ENCODE measurements around the gene IMP3.

The IMP3 gene

DNA sequence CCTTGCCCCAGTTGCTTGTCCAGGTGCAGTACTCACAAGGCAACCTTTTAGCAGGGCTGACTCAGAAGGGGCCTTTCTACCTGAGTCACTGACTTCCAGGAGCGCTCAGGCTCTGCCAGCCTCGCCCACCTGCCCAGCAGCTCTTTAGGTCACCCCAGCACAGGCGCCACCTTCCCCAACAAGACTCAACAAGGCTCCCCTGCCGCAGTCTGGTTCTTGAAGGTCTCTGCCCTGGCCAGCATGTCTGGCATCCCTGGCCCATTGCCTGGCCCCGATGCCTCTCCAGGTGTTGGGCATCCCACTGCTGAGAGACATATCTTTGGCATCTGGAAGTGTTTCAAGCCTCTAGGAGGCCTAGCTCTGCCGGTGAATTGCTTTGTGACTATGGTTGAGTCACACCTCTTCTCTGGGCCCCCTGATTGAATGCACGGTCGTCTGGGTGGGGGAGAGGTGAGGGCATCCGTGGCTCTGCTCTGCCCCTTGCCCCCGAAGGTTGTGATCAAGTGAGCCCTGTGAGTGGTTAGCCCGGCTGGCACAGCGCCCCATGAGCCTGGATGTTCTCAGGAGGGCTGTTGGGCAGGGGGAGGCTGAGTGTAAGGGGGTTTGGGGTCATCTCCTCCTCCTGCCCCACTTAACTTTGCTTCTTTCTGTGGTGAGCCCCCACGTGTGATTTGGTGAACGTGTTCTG, 29.3 kb upstream of the IMP3 start:
- H3K27me3 ChIP-seq (ENCODE audit: insufficient read depth, low read length) = no peaks in the 10 kb centered on the region
- no peaks in the 10 kb centered on the region for H3K36me3 ChIP-seq (ENCODE audit: control insufficient read depth in 1 of 2, insufficient read depth in 2 of 2, low read length in 2 of 2)
- no peak overlapping the region for H3K9ac ChIP-seq (ENCODE audit: low read length)
- H3K4ac ChIP-seq (ENCODE audit: low read depth, low read length) = no peak overlapping the region
- H3K18ac ChIP-seq (ENCODE audit: low read length) = no peak overlapping the region
- peaks cover 2% of the 10 kb centered on the region for H3K79me2 ChIP-seq (ENCODE audit: control insufficient read depth, insufficient read depth, low read length, poor library complexity)
- no peak overlapping the region for H4K12ac ChIP-seq (ENCODE audit: low read depth, low read length)
- H3K23ac ChIP-seq (ENCODE audit: low read length) = no peak overlapping the region
- no peak overlapping the region for H3K4me2 ChIP-seq (ENCODE audit: low read length)
- no peak overlapping the region for H3K14ac ChIP-seq (ENCODE audit: low read length)
- H3K27ac ChIP-seq (ENCODE audit: low read depth, low read length) = no peak overlapping the region
- no peak overlapping the region for H2BK120ac ChIP-seq (ENCODE audit: insufficient read depth, low read length, poor library complexity)
- H3K4me1 ChIP-seq (ENCODE audit: control insufficient read depth in 1 of 2, insufficient read depth in 2 of 2, low read length in 2 of 2) = peaks cover 30 to 45% of the 10 kb centered on the region in 2 experiments
- no CpG with 5 or more reads among the region's 14 CpGs for WGBS (ENCODE audit: extremely low coverage, insufficient coverage, insufficient read length)
- no peak overlapping the region for H3K4me3 ChIP-seq (ENCODE audit: low read depth, low read length)
- peak overlapping the region; percentile 7 for H2AK5ac ChIP-seq (ENCODE audit: low read length)
- H3K9me3 ChIP-seq (ENCODE audit: insufficient read depth, low read depth, low read length) = no peaks in the 10 kb centered on the region
- DNase-seq = peak; percentile 27 to 42
- H2BK5ac ChIP-seq (ENCODE audit: low read depth, low read length, poor library complexity) = no peak overlapping the region
- no peak overlapping the region for H4K8ac ChIP-seq (ENCODE audit: low read depth, low read length)
- H4K91ac ChIP-seq (ENCODE audit: low read depth, low read length) = no peak overlapping the region
- H2BK12ac ChIP-seq (ENCODE audit: low read length) = no peak overlapping the region
- no peak overlapping the region for H2AFZ ChIP-seq (ENCODE audit: insufficient read depth, low read length, poor library complexity)
- H3K79me1 ChIP-seq (ENCODE audit: low read length) = peaks cover 10% of the 10 kb centered on the region

DNA sequence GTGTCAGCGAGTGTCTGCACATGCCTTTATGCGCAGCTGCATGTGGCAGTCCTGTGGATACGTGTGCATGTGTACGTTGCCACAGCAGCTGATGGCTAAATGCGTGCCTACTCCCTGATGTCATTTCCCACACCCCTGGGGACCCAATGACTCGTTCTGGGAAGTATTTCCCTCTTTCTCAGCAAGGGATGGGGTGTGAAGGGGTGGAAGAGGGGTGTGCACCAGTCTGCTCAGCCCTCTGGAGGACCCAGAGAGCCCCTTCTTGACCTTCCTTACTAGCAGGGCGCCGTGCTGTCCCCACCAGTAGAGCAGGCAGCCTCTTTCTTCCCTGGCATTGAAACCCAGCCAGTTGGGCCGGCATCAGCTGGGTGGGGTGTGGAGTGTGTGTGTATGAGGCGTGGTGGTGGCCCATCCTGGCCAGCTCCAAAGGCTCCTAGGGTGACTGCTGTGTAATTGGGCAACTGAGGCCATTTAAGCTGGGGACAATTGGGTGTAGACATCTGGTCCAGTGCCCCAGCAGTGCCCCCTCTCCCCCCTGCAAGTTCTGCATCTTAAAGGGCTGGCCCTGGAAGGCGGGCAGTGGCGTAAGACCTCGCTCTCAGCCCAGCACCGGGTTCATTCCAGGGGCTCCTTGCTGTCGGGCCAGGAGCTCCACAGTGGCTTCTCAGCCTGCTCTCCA, 26.9 kb upstream of the IMP3 start:
- H3K79me2 ChIP-seq (ENCODE audit: control insufficient read depth, insufficient read depth, low read length, poor library complexity) = no peaks in the 10 kb centered on the region
- no peak overlapping the region for H4K12ac ChIP-seq (ENCODE audit: low read depth, low read length)
- no peaks in the 10 kb centered on the region for H3K9me3 ChIP-seq (ENCODE audit: insufficient read depth, low read depth, low read length)
- H3K27me3 ChIP-seq (ENCODE audit: insufficient read depth, low read length) = no peaks in the 10 kb centered on the region
- no peak overlapping the region for H4K8ac ChIP-seq (ENCODE audit: low read depth, low read length)
- no peak overlapping the region for H3K23ac ChIP-seq (ENCODE audit: low read length)
- H3K4me3 ChIP-seq (ENCODE audit: low read depth, low read length) = no peak overlapping the region
- no peak overlapping the region for H4K91ac ChIP-seq (ENCODE audit: low read depth, low read length)
- no peak overlapping the region for H3K9ac ChIP-seq (ENCODE audit: low read length)
- H3K14ac ChIP-seq (ENCODE audit: low read length) = no peak overlapping the region
- WGBS (ENCODE audit: extremely low coverage, insufficient coverage, insufficient read length) = no CpG with 5 or more reads among the region's 15 CpGs
- H2BK12ac ChIP-seq (ENCODE audit: low read length) = no peak overlapping the region
- H2BK120ac ChIP-seq (ENCODE audit: insufficient read depth, low read length, poor library complexity) = no peak overlapping the region
- H3K36me3 ChIP-seq (ENCODE audit: control insufficient read depth in 1 of 2, insufficient read depth in 2 of 2, low read length in 2 of 2) = no peaks in the 10 kb centered on the region
- H3K18ac ChIP-seq (ENCODE audit: low read length) = no peak overlapping the region
- no peak overlapping the region for H3K4ac ChIP-seq (ENCODE audit: low read depth, low read length)
- no peak overlapping the region for H3K4me2 ChIP-seq (ENCODE audit: low read length)
- H2AK5ac ChIP-seq (ENCODE audit: low read length) = no peak overlapping the region
- peak; percentile 83 to 84 for DNase-seq
- H3K79me1 ChIP-seq (ENCODE audit: low read length) = peaks cover 1% of the 10 kb centered on the region
- H3K4me1 ChIP-seq (ENCODE audit: control insufficient read depth in 1 of 2, insufficient read depth in 2 of 2, low read length in 2 of 2) = peaks cover 16 to 34% of the 10 kb centered on the region in 2 experiments
- no peak overlapping the region for H2AFZ ChIP-seq (ENCODE audit: insufficient read depth, low read length, poor library complexity)
- no peak overlapping the region for H3K27ac ChIP-seq (ENCODE audit: low read depth, low read length)
- H2BK5ac ChIP-seq (ENCODE audit: low read depth, low read length, poor library complexity) = no peak overlapping the region

DNA sequence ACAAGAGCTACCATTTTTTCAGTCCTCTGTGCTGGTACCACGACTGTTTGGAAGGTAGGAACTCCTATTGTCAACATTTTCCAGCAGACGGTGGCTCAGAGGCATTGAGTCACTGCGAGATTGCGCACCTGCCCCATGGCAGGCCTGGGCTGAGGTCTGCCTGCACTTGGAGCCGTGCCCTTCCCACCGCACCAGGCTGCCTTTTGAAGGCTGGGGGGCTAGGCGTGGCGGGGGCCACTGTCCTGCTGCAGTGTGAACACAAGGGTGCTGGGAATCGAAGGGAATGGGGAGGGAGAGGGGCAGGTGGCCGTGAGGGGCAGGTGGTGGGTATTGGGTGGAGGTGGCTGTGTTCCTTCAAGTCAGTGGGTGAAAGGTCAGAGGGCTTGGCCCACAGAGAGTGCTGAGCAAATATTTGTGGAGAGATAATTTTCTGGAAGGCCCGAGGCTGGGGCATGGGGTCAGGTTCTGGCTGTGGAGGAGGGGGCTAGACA, 24.0 kb upstream of the IMP3 start:
- H3K79me2 ChIP-seq (ENCODE audit: control insufficient read depth, insufficient read depth, low read length, poor library complexity) = no peaks in the 10 kb centered on the region
- no peak overlapping the region for H3K18ac ChIP-seq (ENCODE audit: low read length)
- H3K4ac ChIP-seq (ENCODE audit: low read depth, low read length) = no peak overlapping the region
- no peak overlapping the region for H3K23ac ChIP-seq (ENCODE audit: low read length)
- H2AK5ac ChIP-seq (ENCODE audit: low read length) = no peak overlapping the region
- H2BK5ac ChIP-seq (ENCODE audit: low read depth, low read length, poor library complexity) = no peak overlapping the region
- peak; percentile 54 to 63 for DNase-seq
- no peak overlapping the region for H2BK12ac ChIP-seq (ENCODE audit: low read length)
- no peaks in the 10 kb centered on the region for H3K9me3 ChIP-seq (ENCODE audit: insufficient read depth, low read depth, low read length)
- H4K12ac ChIP-seq (ENCODE audit: low read depth, low read length) = no peak overlapping the region
- peaks cover 5 to 8% of the 10 kb centered on the region in 2 experiments for H3K36me3 ChIP-seq (ENCODE audit: control insufficient read depth in 1 of 2, insufficient read depth in 2 of 2, low read length in 2 of 2)
- no peak overlapping the region for H2AFZ ChIP-seq (ENCODE audit: insufficient read depth, low read length, poor library complexity)
- no peaks in the 10 kb centered on the region for H3K27me3 ChIP-seq (ENCODE audit: insufficient read depth, low read length)
- no peak overlapping the region for H4K8ac ChIP-seq (ENCODE audit: low read depth, low read length)
- no peak overlapping the region for H3K9ac ChIP-seq (ENCODE audit: low read length)
- H3K79me1 ChIP-seq (ENCODE audit: low read length) = no peaks in the 10 kb centered on the region
- no peak overlapping the region for H4K91ac ChIP-seq (ENCODE audit: low read depth, low read length)
- H3K4me1 ChIP-seq (ENCODE audit: control insufficient read depth in 1 of 2, insufficient read depth in 2 of 2, low read length in 2 of 2) = peaks cover 17 to 34% of the 10 kb centered on the region in 2 experiments
- no peak overlapping the region for H3K4me2 ChIP-seq (ENCODE audit: low read length)
- H2BK120ac ChIP-seq (ENCODE audit: insufficient read depth, low read length, poor library complexity) = no peak overlapping the region
- peak overlapping the region; percentile 44 for H3K14ac ChIP-seq (ENCODE audit: low read length)
- WGBS (ENCODE audit: extremely low coverage, insufficient coverage, insufficient read length) = no CpG with 5 or more reads among the region's 11 CpGs
- peak overlapping the region; percentile 34 for H3K4me3 ChIP-seq (ENCODE audit: low read depth, low read length)
- H3K27ac ChIP-seq (ENCODE audit: low read depth, low read length) = no peak overlapping the region

DNA sequence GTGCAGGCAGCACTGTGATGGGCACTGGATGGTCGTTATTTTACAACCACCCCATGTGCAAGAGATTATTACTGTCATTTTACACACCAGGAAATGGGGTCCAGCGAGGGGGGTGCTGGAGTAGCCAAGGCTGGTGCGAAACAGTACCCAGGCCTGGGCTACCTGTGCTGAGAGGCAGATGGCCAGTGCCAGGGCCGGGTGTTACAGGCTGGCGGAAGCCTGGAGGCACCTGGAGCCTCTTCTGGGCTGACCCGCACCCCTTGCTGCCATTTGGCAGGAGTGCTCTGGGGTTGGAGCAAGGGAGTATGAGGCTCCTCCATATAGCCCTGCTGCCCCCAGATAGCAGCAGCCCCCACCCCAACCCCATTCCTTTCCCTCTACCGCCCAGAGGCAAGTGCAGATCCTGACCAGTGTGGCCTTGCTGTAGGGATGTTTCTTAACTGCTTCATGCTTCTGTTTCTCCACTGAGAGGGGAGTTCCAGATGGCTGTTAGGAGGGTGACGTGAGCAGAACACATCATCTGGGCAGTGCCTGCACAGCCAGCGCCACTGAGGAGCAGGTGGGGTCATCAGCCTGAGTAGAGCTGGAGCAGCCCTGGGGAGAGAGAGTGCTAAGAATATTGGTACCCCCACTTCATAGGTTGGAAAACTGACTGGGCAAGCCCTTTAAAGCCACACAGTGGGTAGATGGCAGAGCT, 22.9 kb upstream of the IMP3 start:
- Histone ChIP-seq H3K18ac (ENCODE audit: low read length) (no peak overlapping the region), H2AFZ (ENCODE audit: insufficient read depth, low read length, poor library complexity) (no peak overlapping the region), H3K79me2 (ENCODE audit: control insufficient read depth, insufficient read depth, low read length, poor library complexity) (no peaks in the 10 kb centered on the region), H2BK12ac (ENCODE audit: low read length) (no peak overlapping the region), H2BK120ac (ENCODE audit: insufficient read depth, low read length, poor library complexity) (no peak overlapping the region), H2AK5ac (ENCODE audit: low read length) (no peak overlapping the region), H4K91ac (ENCODE audit: low read depth, low read length) (no peak overlapping the region), H3K23ac (ENCODE audit: low read length) (no peak overlapping the region), H3K27me3 (ENCODE audit: insufficient read depth, low read length) (no peaks in the 10 kb centered on the region), H3K4me2 (ENCODE audit: low read length) (no peak overlapping the region), H3K9ac (ENCODE audit: low read length) (no peak overlapping the region), H3K4me3 (ENCODE audit: low read depth, low read length) (no peak overlapping the region), H2BK5ac (ENCODE audit: low read depth, low read length, poor library complexity) (no peak overlapping the region), H3K4me1 (ENCODE audit: control insufficient read depth in 1 of 2, insufficient read depth in 2 of 2, low read length in 2 of 2) (peaks cover 17 to 32% of the 10 kb centered on the region in 2 experiments), H3K27ac (ENCODE audit: low read depth, low read length) (no peak overlapping the region), H4K12ac (ENCODE audit: low read depth, low read length) (no peak overlapping the region), H3K9me3 (ENCODE audit: insufficient read depth, low read depth, low read length) (no peaks in the 10 kb centered on the region), H3K79me1 (ENCODE audit: low read length) (no peaks in the 10 kb centered on the region), H3K14ac (ENCODE audit: low read length) (no peak overlapping the region), H3K36me3 (ENCODE audit: control insufficient read depth in 1 of 2, insufficient read depth in 2 of 2, low read length in 2 of 2) (peaks cover 9 to 17% of the 10 kb centered on the region in 2 experiments), H3K4ac (ENCODE audit: low read depth, low read length) (no peak overlapping the region), H4K8ac (ENCODE audit: low read depth, low read length) (no peak overlapping the region)
- no peak for DNase-seq
- no CpG with 5 or more reads among the region's 9 CpGs for WGBS (ENCODE audit: extremely low coverage, insufficient coverage, insufficient read length)

Data from trophoblast cell (in vitro differentiated cells and primary cell).